Naive thymus-derived CD4-positive, alpha-beta T cell (primary cell): ENCODE measurements around the gene OR13J1. TPM values are rescaled to one million over a fixed set of nuclear protein-coding genes. Genes with fewer than 3 reads are reported as not detected.
A peak's percentile ranks its signal among the peaks of the same experiment; 100 is the strongest.

Experiments used
- ATAC-seq: fragments of 150-1000 bp; cut with Tn5 transposase; 2 replicates; pipeline ENCODE4 v1.10.0; 2021; ENCODE audit warnings: mild to moderate bottlenecking, moderate library complexity
- CTCF ChIA-PET: fragments of 350-600 bp; sonication (Branson Sonifier 250); formaldehyde crosslinking; loops from one replicate; lab custom pipeline; 2021; ENCODE audit warnings: antibody characterized with exemption; lab: Charles Lee
- POLR2A ChIA-PET: fragments of 350-600 bp; sonication (Branson Sonifier 250); formaldehyde crosslinking; loops from one replicate; lab custom pipeline; 2021; ENCODE audit warnings: antibody characterized with exemption, inconsistent platforms; lab: Charles Lee
- DNase-seq, 9 donors: peaks; one replicate each; pipeline versions ENCODE4 v3.0.0 to v3.0.0-alpha.2; 2020 to 2022; ENCODE audit warnings: mixed read lengths in 1 of 9
- H3K27ac ChIP-seq: one replicate; pipeline ENCODE4 v1.7.0; 2013; ENCODE audit warnings: mild to moderate bottlenecking, low read depth, low read length, moderate library complexity
- H3K27me3 ChIP-seq, 2 donors: one replicate each; pipeline ENCODE4 v1.7.0; 2013; ENCODE audit warnings: low read length in 2 of 2, mild to moderate bottlenecking in 2 of 2, moderate library complexity in 2 of 2; ENCODE audit not compliant: control insufficient read depth in 2 of 2, insufficient read depth in 2 of 2
- H3K36me3 ChIP-seq, 3 experiments: 1 replicate in 2 of 3; 2 replicates in 1 of 3; pipeline ENCODE4 v1.7.0; 2013; ENCODE audit warnings: low read length in 3 of 3, mild to moderate bottlenecking in 3 of 3, moderate library complexity in 1 of 3; ENCODE audit not compliant: insufficient read depth in 3 of 3, control insufficient read depth in 2 of 3
- H3K4me1 ChIP-seq, 2 donors: one replicate each; pipeline ENCODE4 v1.7.0; 2013; ENCODE audit warnings: low read length in 2 of 2, mild to moderate bottlenecking in 2 of 2, moderate library complexity in 1 of 2; ENCODE audit not compliant: control insufficient read depth in 2 of 2, insufficient read depth in 2 of 2
- H3K4me3 ChIP-seq: 2 replicates; pipeline ENCODE4 v1.7.0; 2013; ENCODE audit warnings: mild to moderate bottlenecking, low read length
- H3K9me3 ChIP-seq, 3 experiments: 1 replicate in 2 of 3; 2 replicates in 1 of 3; pipeline ENCODE4 v1.7.0; 2013; ENCODE audit warnings: low read length in 3 of 3; ENCODE audit not compliant: control insufficient read depth in 2 of 3
- H3K27ac Mint-ChIP-seq, 9 donors: one replicate each; pipeline ENCODE4 v1.8.0; 2020 to 2022; ENCODE audit warnings: mixed read lengths in 9 of 9, mild to moderate bottlenecking in 8 of 9, moderate library complexity in 5 of 9, inconsistent platforms in 2 of 9
- H3K27me3 Mint-ChIP-seq, 5 donors: one replicate each; pipeline ENCODE4 v1.8.0; 2021 to 2022; ENCODE audit warnings: mixed read lengths in 5 of 5, mild to moderate bottlenecking in 1 of 5
- H3K36me3 Mint-ChIP-seq, 5 donors: one replicate each; pipeline ENCODE4 v1.8.0; 2020 to 2022; ENCODE audit warnings: mixed read lengths in 5 of 5, mild to moderate bottlenecking in 3 of 5, inconsistent platforms in 1 of 5
- H3K4me1 Mint-ChIP-seq, 7 donors: one replicate each; pipeline ENCODE4 v1.8.0; 2020 to 2022; ENCODE audit warnings: mixed read lengths in 7 of 7, mild to moderate bottlenecking in 3 of 7, inconsistent platforms in 1 of 7
- H3K4me3 Mint-ChIP-seq, 10 donors: one replicate each; pipeline ENCODE4 v1.8.0; 2020 to 2022; ENCODE audit warnings: mild to moderate bottlenecking in 10 of 10, mixed read lengths in 10 of 10, moderate library complexity in 6 of 10, inconsistent platforms in 2 of 10
- H3K9me3 Mint-ChIP-seq, 11 donors: one replicate each; pipeline ENCODE4 v1.8.0; 2020 to 2022; ENCODE audit warnings: mixed read lengths in 11 of 11, mild to moderate bottlenecking in 4 of 11, inconsistent platforms in 1 of 11, moderate library complexity in 1 of 11
- intact Hi-C, 2 donors: fragments of 100-400 bp; cut with micrococcal nuclease; formaldehyde crosslinking; loops; one replicate each; pipeline ENCODE4 v1.15.1; 2023
- polyA plus RNA-seq, 2 donors: library from polyadenylated mRNA; unstranded; fragments of 300-500 nt; fragmentation: Illumina TruSeq; gene quantifications; one replicate each; pipeline ENCODE4 v1.2.3, GENCODE V29; 2021
- total RNA-seq, 6 experiments: library from RNA in 5 of 6; stranded (reverse) in 5 of 6; gene quantifications; 1 replicate in 5 of 6; 2 replicates in 1 of 6; pipeline ENCODE4 v1.2.3 and lab custom pipeline; 2021 to 2026

The OR13J1 gene
- total and polyA plus RNA-seq, 7 experiments from 2014 or later = not detected

- ATAC-seq = no peak
- peaks cover 15 to 34% (median 19%) of the 10 kb centered on the region in 7 donors for H3K4me1 Mint-ChIP-seq
- Histone ChIP-seq H3K9me3 (no peaks in the 10 kb centered on the region), H3K4me3 (no peak overlapping the region), H3K27ac (no peak overlapping the region), H3K27me3 (no peaks in the 10 kb centered on the region), H3K36me3 (no peaks in the 10 kb centered on the region), H3K4me1 (peaks cover 0 to 19% of the 10 kb centered on the region in 2 donors)
- no peak overlapping the region for H3K4me3 Mint-ChIP-seq
- no peaks in the 10 kb centered on the region for H3K27me3 Mint-ChIP-seq
- no peak for DNase-seq
- CTCF ChIA-PET = interaction anchor here (1.0 kb wide), 1 partner anchor 165 kb away, joined by 4 read pairs; no protein-coding TSS in a partner anchor
- H3K9me3 Mint-ChIP-seq = no peaks in the 10 kb centered on the region
- POLR2A ChIA-PET = no interaction called here
- H3K36me3 Mint-ChIP-seq = no peaks in the 10 kb centered on the region
- intact Hi-C loops = no loop called here
- no peak overlapping the region for H3K27ac Mint-ChIP-seq
Observed at GRCh38 chr9:35841645-35841900, 28.6 kb downstream of the OR13J1 start.

GRCh38 chr9:35840881-35841644 lies 29.1 kb downstream of the OR13J1 start:
- Histone ChIP-seq H3K27ac (no peak overlapping the region), H3K36me3 (no peaks in the 10 kb centered on the region), H3K4me3 (no peak overlapping the region), H3K27me3 (no peaks in the 10 kb centered on the region), H3K4me1 (peaks cover 0 to 19% of the 10 kb centered on the region in 2 donors), H3K9me3 (no peaks in the 10 kb centered on the region)
- no peak overlapping the region for H3K4me3 Mint-ChIP-seq
- intact Hi-C loops = no loop called here
- H3K4me1 Mint-ChIP-seq = peaks cover 15 to 34% (median 19%) of the 10 kb centered on the region in 7 donors
- POLR2A ChIA-PET = no interaction called here
- H3K36me3 Mint-ChIP-seq = no peaks in the 10 kb centered on the region
- CTCF ChIA-PET = interaction anchor here (1.0 kb wide), 1 partner anchor 165 kb away, joined by 4 read pairs; no protein-coding TSS in a partner anchor
- H3K27me3 Mint-ChIP-seq = no peaks in the 10 kb centered on the region
- DNase-seq = no peak
- no peak for ATAC-seq
- no peak overlapping the region for H3K27ac Mint-ChIP-seq
- H3K9me3 Mint-ChIP-seq = no peaks in the 10 kb centered on the region

- ChIA-PET POLR2A (interaction anchor here (1.1 kb wide), 1 partner anchor 80 kb away, joined by 5 read pairs; no protein-coding TSS in a partner anchor), CTCF (interaction anchor here (0.9 kb wide), 1 partner anchor 50 kb away, joined by 3 read pairs; no protein-coding TSS in a partner anchor)
- no peak for ATAC-seq
- H3K4me1 ChIP-seq = peaks cover 0 to 8% of the 10 kb centered on the region in 2 donors
- no peaks in the 10 kb centered on the region for H3K27me3 Mint-ChIP-seq
- no peaks in the 10 kb centered on the region for H3K9me3 ChIP-seq
- no peaks in the 10 kb centered on the region for H3K9me3 Mint-ChIP-seq
- no peaks in the 10 kb centered on the region for H3K36me3 Mint-ChIP-seq
- H3K4me1 Mint-ChIP-seq = peaks cover 6 to 26% (median 10%) of the 10 kb centered on the region in 7 donors
- DNase-seq = no peak
- intact Hi-C loops = no loop called here
- no peak overlapping the region for H3K4me3 Mint-ChIP-seq
- H3K4me3 ChIP-seq = no peak overlapping the region
- H3K36me3 ChIP-seq = peaks cover 0 to 3% (median 0%) of the 10 kb centered on the region in 3 experiments
- H3K27ac ChIP-seq = no peak overlapping the region
- H3K27me3 ChIP-seq = no peaks in the 10 kb centered on the region
- H3K27ac Mint-ChIP-seq = peak overlapping the region in 1 of 9 donors; percentile 87
Observed at GRCh38 chr9:35839926-35840325, 30.3 kb downstream of the OR13J1 start.

GRCh38 chr9:35836595-35836994 lies 33.6 kb downstream of the OR13J1 start:
- no peaks in the 10 kb centered on the region for H3K9me3 ChIP-seq
- intact Hi-C loops = no loop called here
- ATAC-seq = no peak
- ChIA-PET CTCF (interaction anchor here (1.2 kb wide), 1 partner anchor 45 kb away, joined by 3 read pairs; no protein-coding TSS in a partner anchor), POLR2A (no interaction called here)
- no peak overlapping the region for H3K4me3 ChIP-seq
- H3K36me3 ChIP-seq = peaks cover 0 to 3% (median 0%) of the 10 kb centered on the region in 3 experiments
- Mint-ChIP-seq H3K36me3 (no peaks in the 10 kb centered on the region), H3K9me3 (no peaks in the 10 kb centered on the region), H3K27me3 (no peaks in the 10 kb centered on the region), H3K27ac (peak overlapping the region in 1 of 9 donors; percentile 11), H3K4me1 (peaks cover 4 to 31% (median 10%) of the 10 kb centered on the region in 7 donors), H3K4me3 (no peak overlapping the region)
- no peak for DNase-seq
- no peak overlapping the region for H3K27ac ChIP-seq
- no peaks in the 10 kb centered on the region for H3K4me1 ChIP-seq
- H3K27me3 ChIP-seq = no peaks in the 10 kb centered on the region

DNA sequence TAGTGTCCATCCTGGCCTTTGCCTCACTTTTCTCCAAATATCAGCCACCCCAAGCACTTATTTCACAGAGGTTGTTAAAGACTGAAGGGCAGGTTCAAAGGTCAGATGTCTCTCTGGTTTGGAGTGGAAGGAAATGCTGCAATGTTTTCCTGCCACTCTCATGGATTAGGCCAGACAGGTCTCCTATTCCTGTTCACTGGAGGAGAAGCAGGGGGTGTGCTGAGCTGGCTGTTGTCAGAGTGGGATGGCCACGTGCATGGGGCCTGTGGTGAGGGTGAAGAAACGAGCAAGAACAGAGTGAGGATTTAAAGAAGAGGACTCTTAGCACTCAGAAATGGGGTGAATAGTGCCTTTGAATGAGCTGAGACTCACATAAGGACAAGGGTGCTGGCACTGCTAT lies 34.4 kb downstream of the OR13J1 start:
- H3K4me1 Mint-ChIP-seq = peaks cover 7 to 37% (median 19%) of the 10 kb centered on the region in 7 donors
- no peaks in the 10 kb centered on the region for H3K9me3 Mint-ChIP-seq
- peaks cover 0 to 3% (median 0%) of the 10 kb centered on the region in 3 experiments for H3K36me3 ChIP-seq
- H3K27me3 Mint-ChIP-seq = no peaks in the 10 kb centered on the region
- H3K4me1 ChIP-seq = no peaks in the 10 kb centered on the region
- peak overlapping the region in 1 of 9 donors; percentile 74 for H3K27ac Mint-ChIP-seq
- H3K9me3 ChIP-seq = no peaks in the 10 kb centered on the region
- intact Hi-C loops = no loop called here
- H3K4me3 Mint-ChIP-seq = no peak overlapping the region
- no peaks in the 10 kb centered on the region for H3K36me3 Mint-ChIP-seq
- no peak overlapping the region for H3K4me3 ChIP-seq
- CTCF ChIA-PET = interaction anchor here (0.6 to 1.0 kb wide), 2 partner anchors 10 to 1384 kb away, joined by 3 read pairs; no protein-coding TSS in a partner anchor
- ATAC-seq (no peak), DNase-seq (no peak)
- no peaks in the 10 kb centered on the region for H3K27me3 ChIP-seq
- POLR2A ChIA-PET = no interaction called here
- H3K27ac ChIP-seq = no peak overlapping the region

- Histone ChIP-seq H3K27ac (no peak overlapping the region), H3K4me3 (no peak overlapping the region), H3K27me3 (no peaks in the 10 kb centered on the region), H3K9me3 (no peaks in the 10 kb centered on the region), H3K4me1 (peaks cover 0 to under 1% of the 10 kb centered on the region in 2 donors), H3K36me3 (peaks cover 0 to 3% (median 0%) of the 10 kb centered on the region in 3 experiments)
- H3K27ac Mint-ChIP-seq = no peak overlapping the region
- H3K27me3 Mint-ChIP-seq = no peaks in the 10 kb centered on the region
- CTCF ChIA-PET = interaction anchor here (0.6 to 1.0 kb wide), 2 partner anchors 9 to 1384 kb away, joined by 3 read pairs; no protein-coding TSS in a partner anchor
- no peak for DNase-seq
- H3K4me1 Mint-ChIP-seq = peaks cover 11 to 37% (median 24%) of the 10 kb centered on the region in 7 donors
- POLR2A ChIA-PET = no interaction called here
- ATAC-seq = peak; percentile 21
- intact Hi-C loops = no loop called here
- H3K4me3 Mint-ChIP-seq = no peak overlapping the region
- no peaks in the 10 kb centered on the region for H3K9me3 Mint-ChIP-seq
- H3K36me3 Mint-ChIP-seq = no peaks in the 10 kb centered on the region
Observed at GRCh38 chr9:35835216-35835632, 35.0 kb downstream of the OR13J1 start.
